OCI-LY7 (cell line): ENCODE measurements around the gene CPXM1.

Source experiments
- CTCF ChIP-seq: fragments of 200-600 bp; sonication (generic); conservative IDR thresholded peaks from 2 replicates; pipeline ENCODE4 v1.5.1; 2014; ENCODE audit warnings: mild to moderate bottlenecking, antibody characterized with exemption, low read length, moderate library complexity, mixed read lengths
- EZH2phosphoT487 ChIP-seq: fragments of 200-600 bp; sonication (generic); IDR thresholded peaks from 2 replicates; pipeline ENCODE4 v1.6.1; 2018; ENCODE audit warnings: low read depth, borderline replicate concordance, mild to moderate bottlenecking, mixed run types, antibody characterized with exemption, low read length, moderate library complexity, mixed read lengths

- TF ChIP-seq CTCF = no peak
- no peak for TF ChIP-seq EZH2phosphoT487
Observed at GRCh38 chr20:2767768-2768631, 32.4 kb downstream of the CPXM1 start.
